Lower leg skin (tissue), 4 donors: Measurements from ENCODE around the gene MOSPD3. TPM values are rescaled to one million over a fixed set of nuclear protein-coding genes. Genes with fewer than 3 reads are reported as not detected.

Experiments used
- DNase-seq, 2 donors: peaks; one replicate each; pipeline ENCODE4 v3.0.0-alpha.2; 2019; ENCODE audit warnings: low spot score in 2 of 2
- H3K4me3 ChIP-seq: fragments of 200-600 bp; sonication (generic); 2 replicates; pipeline ENCODE4 v1.5.1; 2017; ENCODE audit warnings: mild to moderate bottlenecking, low read depth; ENCODE audit not compliant: poor library complexity, severe bottlenecking
- CTCF ChIP-seq, 3 donors: fragments of 450-650 bp; IDR thresholded peaks; one replicate each; pipeline ENCODE4 v1.5.1; 2016; ENCODE audit warnings: antibody characterized with exemption in 3 of 3, mild to moderate bottlenecking in 3 of 3, moderate library complexity in 2 of 3
- POLR2A ChIP-seq, 2 donors: fragments of 450-650 bp; IDR thresholded peaks; one replicate each; pipeline ENCODE4 v1.6.1; 2016 to 2017; ENCODE audit warnings: antibody characterized with exemption in 2 of 2, mild to moderate bottlenecking in 1 of 2, moderate library complexity in 1 of 2
- WGBS, 2 donors: methylation state at CpG; one replicate each; pipeline ENCODE4 v1.1.5; 2018; 5-methylcytosine and 5-hydroxymethylcytosine counted together
- intact Hi-C: fragments of 100-400 bp; cut with DNase I; formaldehyde crosslinking; loops from one replicate; pipeline ENCODE4 v1.15.0; 2023; ENCODE audit warnings: low total_unique reads
- total RNA-seq, 4 donors: library from RNA; depleted of rRNA; stranded (reverse); fragments of >200 nt; gene quantifications; one replicate each; pipeline ENCODE4 v1.1.0, GENCODE V29; 2016

MOSPD3 gene
- total RNA-seq, 4 donors from 2014 or later, result 22.3 to 33.5 (median 26.9) TPM

GRCh38 chr7:100577507-100577906 is 34.8 kb upstream of the MOSPD3 start:
- H3K4me3 ChIP-seq, result no peak overlapping the region
- TF ChIP-seq CTCF (IDR thresholded peaks at IDR 0.05) (no peak), POLR2A (IDR thresholded peaks at IDR 0.05) (no peak)
- intact Hi-C loops, result no loop called here
- no peak for DNase-seq
- WGBS, 2 donors, result 93 to 94% methylated on average over 12 to 14 of the region's 14 CpGs

- H3K4me3 ChIP-seq, result no peak overlapping the region
- intact Hi-C loops, result no loop called here
- TF ChIP-seq CTCF (IDR thresholded peaks at IDR 0.05), result no peak
- TF ChIP-seq POLR2A (IDR thresholded peaks at IDR 0.05), result no peak
- WGBS, 2 donors, result 94% methylated on average over 25 to 28 of the region's 28 CpGs
- no peak for DNase-seq
Observed at GRCh38 chr7:100578246-100579183, 33.8 kb upstream of the MOSPD3 start.

- 87 to 91% methylated on average over 11 of the region's 11 CpGs for WGBS, 2 donors
- no peak for DNase-seq
- H3K4me3 ChIP-seq, result no peak overlapping the region
- intact Hi-C loops, result no loop called here
- no peak for TF ChIP-seq CTCF (IDR thresholded peaks at IDR 0.05)
- TF ChIP-seq POLR2A (IDR thresholded peaks at IDR 0.05), result no peak
Observed at GRCh38 chr7:100580466-100581283, 31.7 kb upstream of the MOSPD3 start.

GRCh38 chr7:100582041-100582579 is 30.2 kb upstream of the MOSPD3 start:
- 74 to 80% methylated on average over 12 to 17 of the region's 20 CpGs for WGBS, 2 donors
- intact Hi-C loops, result no loop called here
- TF ChIP-seq POLR2A (IDR thresholded peaks at IDR 0.05), result no peak
- TF ChIP-seq CTCF (IDR thresholded peaks at IDR 0.05), result no peak
- H3K4me3 ChIP-seq, result no peak overlapping the region
- no peak for DNase-seq

GRCh38 chr7:100582650-100583049 is 29.7 kb upstream of the MOSPD3 start:
- no peak overlapping the region for H3K4me3 ChIP-seq
- DNase-seq, result no peak
- intact Hi-C loops, result no loop called here
- WGBS, 2 donors, result 71 to 74% methylated on average over 11 of the region's 11 CpGs
- TF ChIP-seq CTCF (IDR thresholded peaks at IDR 0.05) (no peak), POLR2A (IDR thresholded peaks at IDR 0.05) (no peak)
